HG02981 (cell line): Measurements from ENCODE around the gene RHOU.
"Not testable (repeated sequence)": the region's sequence is repeated elsewhere in the genome, so short reads cannot be mapped to it uniquely, and the experiment has no call there.

Experiments used
- ATAC-seq: cut with Tn5 transposase; IDR thresholded peaks from one replicate; pipeline ENCODE4 v1.9.1; 2021; ENCODE audit warnings: mild to moderate bottlenecking, moderate library complexity; ENCODE audit not compliant: unreplicated experiment

Gene RHOU

GRCh38 chr1:228755800-228756199 is 20.5 kb downstream of the RHOU start:
- ATAC-seq = no peak

- no peak for ATAC-seq
These were observed 21.2 kb downstream of the RHOU start for GRCh38 chr1:228756457-228756856.

- no peak for ATAC-seq
These were observed 23.2 kb downstream of the RHOU start for GRCh38 chr1:228758447-228758846.

GRCh38 chr1:228760979-228761378 is 25.7 kb downstream of the RHOU start:
- ATAC-seq = no peak

- no peak for ATAC-seq
These were observed 28.3 kb downstream of the RHOU start for GRCh38 chr1:228763561-228763960.

- no peak for ATAC-seq
These were observed 30.1 kb downstream of the RHOU start for GRCh38 chr1:228765168-228765946.

- no peak for ATAC-seq
These were observed 31.5 kb downstream of the RHOU start for GRCh38 chr1:228766788-228767187.

GRCh38 chr1:228767636-228768354 is 32.5 kb downstream of the RHOU start:
- ATAC-seq = no peak

- ATAC-seq = no peak
These were observed 33.2 kb downstream of the RHOU start for GRCh38 chr1:228768355-228769000.

- ATAC-seq = no peak
These were observed 35.5 kb downstream of the RHOU start for GRCh38 chr1:228770779-228771223.

GRCh38 chr1:228772516-228773212 is 37.4 kb downstream of the RHOU start:
- ATAC-seq = no peak

- ATAC-seq = not testable (repeated sequence)
These were observed 40.7 kb downstream of the RHOU start for GRCh38 chr1:228775946-228776345.

GRCh38 chr1:228776449-228776848 is 41.2 kb downstream of the RHOU start:
- no peak for ATAC-seq

GRCh38 chr1:228777236-228777635 is 42.0 kb downstream of the RHOU start:
- no peak for ATAC-seq

- ATAC-seq = no peak
These were observed 42.7 kb downstream of the RHOU start for GRCh38 chr1:228778026-228778425.

- no peak for ATAC-seq
These were observed 43.2 kb downstream of the RHOU start for GRCh38 chr1:228778466-228778865.

GRCh38 chr1:228778961-228779360 is 43.7 kb downstream of the RHOU start:
- ATAC-seq = no peak

- no peak for ATAC-seq
These were observed 46.0 kb downstream of the RHOU start for GRCh38 chr1:228781161-228781808.

- no peak for ATAC-seq
These were observed 46.8 kb downstream of the RHOU start for GRCh38 chr1:228781809-228782661.
